SK-N-SH treated with all-trans-retinoic acid at 6 μM for 48 hours (cell line): ENCODE measurements around the gene NETO1.

ENCODE experiments used
- ARNTL ChIP-seq: fragments of 450-650 bp; formaldehyde crosslinking; IDR thresholded peaks from 2 replicates; pipeline ENCODE4 v1.5.0; 2020; ENCODE audit warnings: low read depth, mild to moderate bottlenecking, moderate library complexity, borderline replicate concordance
- ISL1 ChIP-seq: fragments of 250-450 bp; sonication (Bioruptor Pico); IDR thresholded peaks from 2 replicates; pipeline ENCODE4 v2.1.2; 2022; ENCODE audit warnings: mild to moderate bottlenecking, moderate library complexity
- PATZ1 ChIP-seq: fragments of 250-450 bp; sonication (Bioruptor Pico); IDR thresholded peaks from 2 replicates; pipeline ENCODE4 v1.8.0; 2020; ENCODE audit warnings: mild to moderate bottlenecking, moderate library complexity, borderline replicate concordance
- SNAI2 ChIP-seq: fragments of 250-450 bp; sonication (Bioruptor Pico); IDR thresholded peaks from 2 replicates; pipeline ENCODE4 v1.5.0; 2020; ENCODE audit warnings: mild to moderate bottlenecking, moderate library complexity
- TCF4 ChIP-seq: fragments of 250-450 bp; sonication (Bioruptor Pico); IDR thresholded peaks from 2 replicates; pipeline ENCODE4 v1.8.0; 2021; ENCODE audit warnings: mild to moderate bottlenecking, moderate library complexity, borderline replicate concordance
- TOX ChIP-seq: fragments of 250-450 bp; sonication (Bioruptor Pico); IDR thresholded peaks from 2 replicates; pipeline ENCODE4 v1.8.0; 2021; ENCODE audit warnings: mild to moderate bottlenecking, moderate library complexity, borderline replicate concordance
- ZC3H10 ChIP-seq: fragments of 250-450 bp; sonication (Bioruptor Pico); IDR thresholded peaks from 2 replicates; pipeline ENCODE4 v1.5.1; 2021; ENCODE audit warnings: mild to moderate bottlenecking, moderate library complexity
- ZFP3 ChIP-seq: fragments of 250-450 bp; sonication (Bioruptor Pico); IDR thresholded peaks from 2 replicates; pipeline ENCODE4 v1.5.0; 2020; ENCODE audit warnings: mild to moderate bottlenecking, moderate library complexity
- ZNF565 ChIP-seq: fragments of 450-650 bp; formaldehyde crosslinking; conservative IDR thresholded peaks from 2 replicates; pipeline ENCODE4 v1.5.0; 2020; ENCODE audit warnings: low read depth, mild to moderate bottlenecking, moderate library complexity
- ZNF8 ChIP-seq: fragments of 450-650 bp; formaldehyde crosslinking; IDR thresholded peaks from 2 replicates; pipeline ENCODE4 v1.5.0; 2020; ENCODE audit warnings: mild to moderate bottlenecking, moderate library complexity
- TF ChIP-seq, protein P1 (sequence below): fragments of 250-450 bp; sonication (Bioruptor Pico); IDR thresholded peaks from 2 replicates; pipeline ENCODE4 v1.5.1; 2020; ENCODE audit warnings: low read depth, mild to moderate bottlenecking, moderate library complexity
- TF ChIP-seq, protein P2 (sequence below): fragments of 250-450 bp; sonication (Bioruptor Pico); IDR thresholded peaks from 2 replicates; pipeline ENCODE4 v1.5.0; 2020; ENCODE audit warnings: mild to moderate bottlenecking, moderate library complexity

GRCh38 chr18:72859088-72859487 is 8.7 kb downstream of the NETO1 start:
- no peak for TF ChIP-seq ARNTL
- TF ChIP-seq ISL1 (CRISPR knock-in tag): no peak
- TF ChIP-seq ZC3H10 (CRISPR knock-in tag): no peak
- no peak for TF ChIP-seq SNAI2 (CRISPR knock-in tag)
- TF ChIP-seq, protein P1, sequence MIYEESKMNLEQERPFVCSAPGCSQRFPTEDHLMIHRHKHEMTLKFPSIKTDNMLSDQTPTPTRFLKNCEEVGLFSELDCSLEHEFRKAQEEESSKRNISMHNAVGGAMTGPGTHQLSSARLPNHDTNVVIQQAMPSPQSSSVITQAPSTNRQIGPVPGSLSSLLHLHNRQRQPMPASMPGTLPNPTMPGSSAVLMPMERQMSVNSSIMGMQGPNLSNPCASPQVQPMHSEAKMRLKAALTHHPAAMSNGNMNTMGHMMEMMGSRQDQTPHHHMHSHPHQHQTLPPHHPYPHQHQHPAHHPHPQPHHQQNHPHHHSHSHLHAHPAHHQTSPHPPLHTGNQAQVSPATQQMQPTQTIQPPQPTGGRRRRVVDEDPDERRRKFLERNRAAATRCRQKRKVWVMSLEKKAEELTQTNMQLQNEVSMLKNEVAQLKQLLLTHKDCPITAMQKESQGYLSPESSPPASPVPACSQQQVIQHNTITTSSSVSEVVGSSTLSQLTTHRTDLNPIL: no peak
- TF ChIP-seq TCF4 (CRISPR knock-in tag): no peak
- no peak for TF ChIP-seq ZNF8 (CRISPR knock-in tag)
- TF ChIP-seq ZNF565 (CRISPR knock-in tag): no peak
- TF ChIP-seq, protein P2, sequence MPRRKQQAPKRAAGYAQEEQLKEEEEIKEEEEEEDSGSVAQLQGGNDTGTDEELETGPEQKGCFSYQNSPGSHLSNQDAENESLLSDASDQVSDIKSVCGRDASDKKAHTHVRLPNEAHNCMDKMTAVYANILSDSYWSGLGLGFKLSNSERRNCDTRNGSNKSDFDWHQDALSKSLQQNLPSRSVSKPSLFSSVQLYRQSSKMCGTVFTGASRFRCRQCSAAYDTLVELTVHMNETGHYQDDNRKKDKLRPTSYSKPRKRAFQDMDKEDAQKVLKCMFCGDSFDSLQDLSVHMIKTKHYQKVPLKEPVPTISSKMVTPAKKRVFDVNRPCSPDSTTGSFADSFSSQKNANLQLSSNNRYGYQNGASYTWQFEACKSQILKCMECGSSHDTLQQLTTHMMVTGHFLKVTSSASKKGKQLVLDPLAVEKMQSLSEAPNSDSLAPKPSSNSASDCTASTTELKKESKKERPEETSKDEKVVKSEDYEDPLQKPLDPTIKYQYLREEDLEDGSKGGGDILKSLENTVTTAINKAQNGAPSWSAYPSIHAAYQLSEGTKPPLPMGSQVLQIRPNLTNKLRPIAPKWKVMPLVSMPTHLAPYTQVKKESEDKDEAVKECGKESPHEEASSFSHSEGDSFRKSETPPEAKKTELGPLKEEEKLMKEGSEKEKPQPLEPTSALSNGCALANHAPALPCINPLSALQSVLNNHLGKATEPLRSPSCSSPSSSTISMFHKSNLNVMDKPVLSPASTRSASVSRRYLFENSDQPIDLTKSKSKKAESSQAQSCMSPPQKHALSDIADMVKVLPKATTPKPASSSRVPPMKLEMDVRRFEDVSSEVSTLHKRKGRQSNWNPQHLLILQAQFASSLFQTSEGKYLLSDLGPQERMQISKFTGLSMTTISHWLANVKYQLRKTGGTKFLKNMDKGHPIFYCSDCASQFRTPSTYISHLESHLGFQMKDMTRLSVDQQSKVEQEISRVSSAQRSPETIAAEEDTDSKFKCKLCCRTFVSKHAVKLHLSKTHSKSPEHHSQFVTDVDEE (CRISPR knock-in tag): no peak
- no peak for TF ChIP-seq PATZ1
- no peak for TF ChIP-seq ZFP3 (CRISPR knock-in tag)
- no peak for TF ChIP-seq TOX (CRISPR knock-in tag)
